Measurements from ENCODE around the gene ASPG. TPM values are rescaled to one million over a fixed set of nuclear protein-coding genes. Genes with fewer than 3 reads are reported as not detected.

The ASPG gene
- total RNA-seq, 1 experiment from 2014 or later: not detected

GRCh38 chr14:104105822-104106470, 20.4 kb downstream of the ASPG start:
- POLR2A ChIA-PET (ENCODE audit: unreplicated experiment): no interaction called here
- Histone ChIP-seq H2AFZ (no peak overlapping the region), H3K9me2 (ENCODE audit: insufficient read depth) (no peaks in the 10 kb centered on the region), H3K4me1 (replicated peaks; ENCODE audit: insufficient read depth) (peaks cover 12% of the 10 kb centered on the region; the same call in 1 of the 2 replicates), H3K27ac (no peak overlapping the region), H3K4me3 (no peak overlapping the region), H3K27me3 (ENCODE audit: insufficient read depth, low read depth) (no peaks in the 10 kb centered on the region), H4K20me1 (ENCODE audit: insufficient read depth) (no peaks in the 10 kb centered on the region), H3K79me2 (ENCODE audit: low read depth) (no peaks in the 10 kb centered on the region), H3K4me2 (no peak overlapping the region), H3K36me3 (ENCODE audit: low read depth) (no peaks in the 10 kb centered on the region), H3F3A (ENCODE audit: insufficient read depth, low read depth) (no peaks in the 10 kb centered on the region), H3K9me3 (ENCODE audit: insufficient read depth, low read depth) (no peaks in the 10 kb centered on the region)
- intact Hi-C loops (cut with micrococcal nuclease; ENCODE audit: unreplicated experiment): no loop called here
- CTCF ChIA-PET: no interaction called here
- BruUV-seq (replicated peaks): no TSS peak
- no peak for TF ChIP-seq CTCF (conservative IDR thresholded peaks at IDR 0.05)
- no peak for TF ChIP-seq EZH2 (IDR thresholded peaks at IDR 0.05; ENCODE audit: low read depth)
- DNase-seq: no peak

GRCh38 chr14:104106471-104106991, 21.0 kb downstream of the ASPG start:
- Histone ChIP-seq H3K27ac (no peak overlapping the region), H2AFZ (no peak overlapping the region), H3K4me1 (replicated peaks; ENCODE audit: insufficient read depth) (0 out of 2 replicates have a peak, but pooled peaks cover 7% of the 10 kb centered on the region), H3K4me2 (no peak overlapping the region), H3K79me2 (ENCODE audit: low read depth) (no peaks in the 10 kb centered on the region), H3K36me3 (ENCODE audit: low read depth) (no peaks in the 10 kb centered on the region), H3K4me3 (no peak overlapping the region), H3F3A (ENCODE audit: insufficient read depth, low read depth) (no peaks in the 10 kb centered on the region), H3K9me2 (ENCODE audit: insufficient read depth) (no peaks in the 10 kb centered on the region), H4K20me1 (ENCODE audit: insufficient read depth) (no peaks in the 10 kb centered on the region), H3K9me3 (ENCODE audit: insufficient read depth, low read depth) (no peaks in the 10 kb centered on the region), H3K27me3 (ENCODE audit: insufficient read depth, low read depth) (no peaks in the 10 kb centered on the region)
- no peak for TF ChIP-seq EZH2 (IDR thresholded peaks at IDR 0.05; ENCODE audit: low read depth)
- TF ChIP-seq CTCF (conservative IDR thresholded peaks at IDR 0.05): no peak
- CTCF ChIA-PET: no interaction called here
- no peak for DNase-seq
- BruUV-seq (replicated peaks): no TSS peak
- POLR2A ChIA-PET (ENCODE audit: unreplicated experiment): no interaction called here
- intact Hi-C loops (cut with micrococcal nuclease; ENCODE audit: unreplicated experiment): no loop called here

- Histone ChIP-seq H3K4me1 (replicated peaks; ENCODE audit: insufficient read depth) (0 out of 2 replicates have a peak, but pooled peaks cover 7% of the 10 kb centered on the region), H3K36me3 (ENCODE audit: low read depth) (no peaks in the 10 kb centered on the region), H3K9me3 (ENCODE audit: insufficient read depth, low read depth) (no peaks in the 10 kb centered on the region), H2AFZ (no peak overlapping the region), H3K79me2 (ENCODE audit: low read depth) (no peaks in the 10 kb centered on the region), H4K20me1 (ENCODE audit: insufficient read depth) (no peaks in the 10 kb centered on the region), H3K27me3 (ENCODE audit: insufficient read depth, low read depth) (no peaks in the 10 kb centered on the region), H3K4me3 (no peak overlapping the region), H3F3A (ENCODE audit: insufficient read depth, low read depth) (no peaks in the 10 kb centered on the region), H3K4me2 (no peak overlapping the region), H3K9me2 (ENCODE audit: insufficient read depth) (no peaks in the 10 kb centered on the region), H3K27ac (no peak overlapping the region)
- intact Hi-C loops (cut with micrococcal nuclease; ENCODE audit: unreplicated experiment): no loop called here
- TF ChIP-seq CTCF (conservative IDR thresholded peaks at IDR 0.05) (no peak), EZH2 (IDR thresholded peaks at IDR 0.05; ENCODE audit: low read depth) (no peak)
- no peak for DNase-seq
- no TSS peak for BruUV-seq (replicated peaks)
- POLR2A ChIA-PET (ENCODE audit: unreplicated experiment): no interaction called here
- CTCF ChIA-PET: no interaction called here
Measured at GRCh38 chr14:104107101-104107581, 21.6 kb downstream of the ASPG start.

Data from PC-9 (cell line).